Activated T-cell treated with anti-CD3 and anti-CD28 coated beads for 1 hour (primary cell): ENCODE measurements around the gene ZKSCAN5.

Experiments
- DNase-seq: peaks from one replicate; pipeline ENCODE4 v3.0.0-alpha.2; 2020; ENCODE audit warnings: low read depth

ZKSCAN5 gene

DNA sequence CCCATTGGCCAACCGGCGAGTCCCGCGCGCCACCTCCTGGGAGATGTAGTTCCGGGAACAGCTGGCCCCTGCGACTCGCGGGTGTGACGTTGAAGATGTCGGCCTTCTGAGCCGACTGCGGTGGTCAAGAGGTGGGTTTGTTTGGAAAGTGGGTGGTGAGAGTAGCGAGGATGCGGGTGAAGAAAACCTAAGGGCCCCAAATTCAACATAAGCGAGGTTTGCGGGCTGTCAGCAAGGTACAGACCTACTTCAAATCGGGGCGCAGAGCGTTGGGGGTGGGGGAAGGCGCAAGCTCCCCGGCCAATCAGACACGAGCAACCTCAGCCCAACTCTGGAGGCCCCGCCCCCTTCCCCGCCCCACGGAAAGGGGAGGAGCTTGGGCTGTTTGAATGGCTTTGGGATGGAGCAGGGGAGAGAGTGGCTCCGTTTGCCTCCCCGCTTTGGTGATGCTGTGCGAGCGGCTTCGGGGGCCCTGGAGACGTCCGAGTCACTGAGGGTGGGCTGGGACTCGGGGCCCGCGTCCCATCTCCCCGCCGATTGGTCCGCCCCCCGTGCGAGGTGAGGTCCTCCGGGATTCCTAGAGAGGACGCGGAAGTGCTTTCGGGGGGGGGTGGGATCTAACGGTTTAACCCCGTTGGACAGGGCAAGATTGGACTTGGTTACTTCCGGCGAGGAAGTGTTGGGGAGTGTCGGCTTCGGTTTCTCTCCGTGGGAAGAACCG lies at the start of gene ZKSCAN5:
Gene ZKSCAN5 (plus strand): TSS at position 60 of the 721 bp plus-strand sequence. CDS start 1,383 bp downstream, outside the sequence.
- peak; percentile 98 for DNase-seq

DNA sequence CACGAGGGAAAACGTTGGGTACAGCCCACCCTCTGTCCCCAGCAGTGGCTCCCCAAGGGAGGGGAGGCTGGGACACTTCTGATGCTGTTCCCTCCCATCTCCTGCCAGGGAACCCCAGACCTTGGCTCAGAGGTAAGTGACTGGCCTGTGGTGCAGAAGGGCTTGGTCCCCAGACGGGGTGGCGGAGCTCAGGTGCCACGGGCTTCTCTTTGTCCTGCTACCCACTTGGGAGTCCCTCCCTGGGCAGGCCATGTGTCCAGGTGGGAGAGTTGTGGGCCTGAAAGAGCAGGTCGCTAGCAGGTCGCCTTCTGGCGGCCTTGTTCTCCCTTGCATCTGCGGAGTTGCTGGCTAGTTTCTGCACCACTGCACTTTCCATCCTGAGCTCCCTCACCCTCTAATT lies 48.6 kb upstream of the ZKSCAN5 start:
- no peak for DNase-seq

DNA sequence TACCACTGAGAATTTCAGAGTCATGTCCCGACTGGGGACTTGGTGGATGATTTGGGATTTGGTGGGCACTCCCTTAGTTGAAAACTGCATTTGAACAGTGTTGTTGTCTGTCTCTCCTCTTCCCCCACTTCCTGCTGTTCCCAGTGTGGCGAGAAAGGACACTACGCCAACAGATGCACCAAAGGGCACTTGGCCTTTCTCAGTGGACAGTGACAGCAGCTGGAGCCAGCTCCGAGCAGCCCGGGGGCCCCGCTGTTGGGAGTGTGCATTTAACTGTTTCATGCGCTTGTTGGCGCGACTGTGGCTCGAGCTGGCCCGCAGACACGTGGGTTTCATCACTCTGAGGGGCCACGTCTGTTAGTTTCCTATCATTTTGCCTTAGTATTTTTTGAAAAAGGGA lies 48.2 kb upstream of the ZKSCAN5 start:
- no peak for DNase-seq

DNA sequence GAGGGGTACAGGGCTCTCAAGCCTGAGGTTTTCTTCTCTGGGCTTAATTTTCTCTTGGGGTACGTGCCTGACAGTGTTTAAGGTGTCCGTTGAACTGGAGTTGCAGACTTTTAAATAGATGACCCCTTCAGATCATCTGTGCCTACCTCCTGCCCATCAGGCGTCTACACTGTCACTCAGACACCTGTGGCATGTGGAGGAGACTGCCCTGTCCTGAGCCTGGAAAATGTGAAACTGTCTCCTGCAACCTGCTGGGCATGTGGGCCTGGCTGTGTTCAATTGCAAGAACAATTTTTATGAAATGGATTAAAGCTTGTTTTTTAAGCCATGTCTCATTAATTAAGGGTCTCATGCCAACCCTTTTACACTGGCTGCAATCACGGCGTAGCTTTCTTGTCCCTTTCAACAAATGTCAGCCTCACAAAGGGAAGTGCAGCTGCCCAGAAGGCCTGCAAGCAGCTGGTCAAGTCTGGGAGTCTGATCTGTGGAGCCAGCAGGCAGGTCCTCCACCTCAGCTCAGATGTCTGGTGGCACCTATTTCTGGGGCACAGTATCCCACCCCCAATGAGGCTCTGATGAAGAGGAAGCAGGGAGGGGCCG lies 47.3 kb upstream of the ZKSCAN5 start:
- no peak for DNase-seq

DNA sequence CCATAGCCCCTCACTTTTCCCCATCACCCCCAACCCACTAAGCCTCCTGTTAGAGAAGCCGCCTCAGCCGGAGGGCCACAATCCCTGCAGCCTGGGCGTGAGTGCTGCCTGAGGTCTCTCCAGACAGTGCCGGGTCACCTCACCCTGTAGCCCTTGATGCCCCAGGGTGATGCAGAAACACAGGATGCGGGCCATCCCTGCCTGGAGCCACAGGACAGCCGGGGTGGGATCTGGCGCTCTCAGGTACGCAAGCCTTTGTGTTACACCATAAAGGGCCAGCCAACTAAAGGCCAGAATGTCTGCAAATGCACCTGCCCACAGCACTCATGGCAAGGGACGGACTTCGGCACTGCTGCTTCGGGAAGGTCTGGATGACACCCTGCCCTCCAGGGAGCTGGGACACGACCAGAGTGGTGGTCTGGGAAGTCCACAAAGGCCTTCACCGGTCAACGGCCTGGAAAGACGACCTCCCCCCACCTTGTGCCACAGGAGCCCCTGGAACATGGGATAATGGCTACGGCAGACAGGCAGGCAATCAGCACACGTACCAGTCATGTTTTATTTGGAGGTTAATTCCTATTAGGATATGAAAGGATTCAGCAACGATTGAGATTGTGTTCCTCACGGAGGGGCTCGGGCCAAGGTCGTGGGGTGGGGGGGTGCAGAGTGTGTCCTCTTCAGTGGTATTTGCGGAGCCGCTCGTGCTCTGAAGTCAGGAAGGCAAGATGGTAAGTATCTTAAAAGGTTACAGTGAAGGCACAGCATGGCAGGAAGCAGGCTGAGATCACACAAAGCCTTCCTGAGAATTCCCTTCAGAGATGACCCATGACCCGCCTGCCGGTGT lies 46.6 kb upstream of the ZKSCAN5 start:
- DNase-seq, result no peak

DNA sequence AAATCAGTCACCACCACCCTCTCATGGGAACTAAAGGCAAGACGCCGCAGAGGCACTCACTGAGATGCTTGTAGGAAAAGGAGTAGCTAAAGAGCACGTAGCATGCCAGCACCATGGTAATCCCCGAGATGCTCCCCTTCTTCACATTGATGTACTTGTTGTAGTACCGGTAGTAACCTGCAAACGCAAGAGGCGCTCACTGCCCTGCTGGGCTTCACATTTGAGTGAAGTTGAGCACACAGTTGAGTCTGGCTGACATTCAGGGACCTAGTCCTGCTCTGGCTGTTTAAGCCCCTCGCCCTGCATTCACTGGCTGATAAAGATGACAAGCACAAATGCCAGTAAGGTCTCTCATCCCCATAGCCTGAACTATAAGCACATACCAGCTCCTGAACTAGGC lies 45.4 kb upstream of the ZKSCAN5 start:
- DNase-seq, result no peak

DNA sequence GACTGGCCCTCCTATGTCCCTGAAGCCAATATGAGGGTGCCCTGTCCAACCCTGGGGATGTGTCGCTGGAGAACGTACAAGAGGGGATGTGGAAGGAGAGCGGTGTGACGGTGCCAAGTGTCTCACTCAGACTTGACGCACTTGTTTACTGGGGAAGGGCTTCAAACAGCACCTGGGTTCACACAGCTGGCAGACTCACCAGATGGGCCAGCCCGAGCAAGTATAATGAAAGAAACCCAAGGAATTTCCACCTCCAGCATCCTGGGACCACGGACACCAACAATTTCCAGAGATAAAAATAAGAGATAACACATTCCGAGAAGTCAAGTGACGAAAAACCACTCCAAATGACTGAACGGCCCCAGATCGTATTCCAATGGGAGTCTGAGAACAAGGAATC lies 43.8 kb upstream of the ZKSCAN5 start:
- no peak for DNase-seq

DNA sequence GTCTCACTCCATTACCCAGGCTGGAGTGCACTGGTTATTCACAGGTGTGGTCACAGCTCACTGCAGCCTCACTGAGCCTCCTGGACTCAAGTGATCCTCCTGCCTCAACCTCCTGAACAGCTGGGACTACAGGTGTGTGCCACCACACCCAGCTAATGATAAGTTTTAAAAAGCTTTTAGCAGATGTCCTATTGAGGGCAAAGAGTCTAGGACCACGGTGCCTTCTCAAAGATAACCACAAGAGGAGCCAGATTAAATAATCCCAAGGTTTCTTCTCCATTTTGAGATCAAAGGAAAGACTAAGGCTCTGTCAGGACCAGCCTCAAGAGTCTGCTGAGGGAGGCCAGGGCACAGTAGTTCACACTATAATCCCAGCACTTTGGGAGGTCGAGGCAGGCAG lies 43.2 kb upstream of the ZKSCAN5 start:
- no peak for DNase-seq

DNA sequence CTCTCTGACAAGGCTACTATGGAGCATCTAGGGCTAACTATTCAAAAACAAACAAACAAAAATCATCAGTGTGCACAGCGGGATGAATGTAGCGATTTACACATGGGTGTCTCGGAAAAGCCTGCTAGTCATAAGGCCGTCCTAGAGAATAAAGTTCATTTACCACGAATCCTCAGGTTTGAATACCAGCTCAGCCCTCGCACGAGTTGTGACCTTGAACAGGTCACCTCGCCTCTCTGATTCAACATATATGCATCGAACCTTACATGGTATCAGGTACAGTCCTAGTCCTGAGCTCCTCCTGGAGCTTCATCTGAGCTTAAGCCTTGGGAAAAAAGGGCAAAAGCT lies 39.1 kb upstream of the ZKSCAN5 start:
- no peak for DNase-seq

DNA sequence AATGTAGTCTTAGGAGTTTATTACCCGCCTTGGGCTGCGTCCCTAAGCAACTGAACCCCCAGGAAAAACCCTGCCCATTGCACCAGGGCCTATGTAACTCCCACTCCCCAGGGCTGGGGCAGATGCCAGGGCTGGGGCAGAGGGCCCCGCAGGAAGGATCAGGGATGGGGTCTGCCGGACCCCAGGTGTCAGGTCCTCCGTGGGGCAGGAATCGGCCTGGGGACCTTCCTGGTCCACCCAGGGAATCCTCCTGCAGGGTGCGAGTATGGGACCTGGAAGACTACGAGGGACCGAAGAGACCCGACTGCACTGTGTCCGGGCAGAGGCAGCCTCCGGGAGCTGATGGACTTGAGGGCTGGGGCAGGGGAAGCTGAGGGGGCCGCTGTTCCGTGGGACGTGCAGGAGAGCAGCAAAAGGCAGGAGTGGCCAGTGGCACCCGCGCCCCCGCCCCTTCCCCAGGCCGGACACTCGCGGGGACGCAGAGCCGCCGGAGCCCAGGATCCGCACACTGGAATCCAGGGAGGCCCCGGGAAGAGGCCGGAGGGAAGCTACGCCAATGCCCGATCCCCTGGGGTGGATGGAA lies 36.0 kb upstream of the ZKSCAN5 start:
- DNase-seq, result no peak

DNA sequence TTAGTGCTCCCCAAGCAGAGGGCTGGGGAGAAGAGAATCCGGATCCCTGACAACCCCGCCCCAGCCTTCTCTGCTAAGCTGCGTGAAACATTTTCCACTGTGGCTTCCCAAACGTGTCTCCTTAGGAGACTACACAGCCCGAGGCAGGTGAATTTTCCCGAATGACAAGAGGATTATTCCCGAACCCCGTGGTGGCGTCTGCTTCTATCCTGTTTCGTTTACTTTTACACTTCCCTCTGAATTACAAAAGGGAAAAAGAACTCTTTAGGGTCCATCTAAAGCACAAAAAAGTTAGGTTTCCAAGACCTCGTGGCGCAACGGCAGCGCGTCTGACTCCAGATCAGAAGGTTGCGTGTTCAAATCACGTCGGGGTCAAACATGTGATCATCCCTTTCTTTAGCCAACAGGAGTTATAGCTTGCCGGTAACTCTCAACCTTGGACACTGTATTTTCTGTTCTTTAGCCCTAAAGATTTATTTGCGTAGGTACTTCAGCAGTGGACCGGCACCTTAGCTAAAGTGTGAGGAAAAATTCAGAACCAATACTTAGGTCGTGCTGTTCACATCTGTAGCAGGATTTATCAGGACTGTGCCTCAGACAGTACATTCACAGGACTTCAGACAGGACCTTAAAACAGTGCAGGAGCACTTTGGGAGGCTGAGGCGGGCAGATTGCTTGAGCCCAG lies 34.9 kb upstream of the ZKSCAN5 start:
- no peak for DNase-seq

DNA sequence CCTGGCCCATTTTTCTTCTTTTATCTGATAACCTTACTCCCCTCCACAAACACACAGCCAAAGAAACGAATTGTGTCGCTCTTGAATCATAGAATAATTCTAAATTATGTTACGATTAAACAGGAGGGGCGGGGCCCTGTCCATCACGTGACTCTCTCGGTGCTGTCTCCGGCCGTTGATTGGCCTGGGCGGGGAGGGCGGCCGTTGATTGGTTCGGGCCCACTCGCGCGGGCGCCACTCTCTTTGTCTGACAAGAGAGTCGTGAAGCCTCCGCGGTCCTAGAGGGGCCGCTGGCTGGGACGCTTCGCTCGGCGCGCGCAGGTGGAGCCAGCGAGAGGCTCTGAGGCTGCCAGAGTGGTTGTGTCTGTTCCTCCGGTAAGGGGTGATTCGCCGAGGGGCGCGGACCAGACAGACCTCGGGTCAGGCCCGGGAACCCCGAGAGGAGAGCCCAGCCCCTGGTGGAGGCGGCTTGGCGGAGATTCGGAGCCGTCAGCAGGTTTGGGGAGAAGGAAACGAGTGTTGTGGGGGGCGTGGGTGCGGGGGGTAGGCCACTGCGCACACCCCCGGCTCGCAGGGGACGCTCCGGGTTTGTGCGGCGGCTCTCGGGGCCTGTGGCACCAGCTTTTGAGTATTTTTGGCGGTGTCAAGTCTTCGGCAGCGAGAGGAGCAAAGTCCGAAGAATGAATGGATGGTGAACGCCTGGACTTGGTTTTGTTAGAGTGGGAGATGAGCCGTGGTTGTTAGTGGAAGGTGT lies 31.7 kb upstream of the ZKSCAN5 start, which contains the start of gene ZNF789:
Gene ZNF789 (plus strand): TSS at position 330 of the 754 bp plus-strand sequence. CDS start 3,567 bp downstream, outside the sequence.
- DNase-seq, result peak; percentile 98

DNA sequence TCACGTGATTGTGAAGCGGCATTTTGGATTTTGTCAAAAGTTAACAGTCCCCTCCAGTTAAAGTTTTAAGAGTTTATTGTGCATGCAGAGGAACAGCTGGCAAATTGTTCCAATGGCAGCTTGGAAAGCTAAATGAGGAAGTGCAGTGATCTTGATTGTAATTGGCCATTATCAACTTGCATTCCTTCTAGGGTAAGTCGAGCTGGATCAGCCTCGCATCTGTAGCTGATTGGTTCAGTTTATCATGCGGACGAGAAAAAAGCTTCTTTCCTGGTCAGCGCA lies 31.2 kb upstream of the ZKSCAN5 start:
- DNase-seq, result no peak

DNA sequence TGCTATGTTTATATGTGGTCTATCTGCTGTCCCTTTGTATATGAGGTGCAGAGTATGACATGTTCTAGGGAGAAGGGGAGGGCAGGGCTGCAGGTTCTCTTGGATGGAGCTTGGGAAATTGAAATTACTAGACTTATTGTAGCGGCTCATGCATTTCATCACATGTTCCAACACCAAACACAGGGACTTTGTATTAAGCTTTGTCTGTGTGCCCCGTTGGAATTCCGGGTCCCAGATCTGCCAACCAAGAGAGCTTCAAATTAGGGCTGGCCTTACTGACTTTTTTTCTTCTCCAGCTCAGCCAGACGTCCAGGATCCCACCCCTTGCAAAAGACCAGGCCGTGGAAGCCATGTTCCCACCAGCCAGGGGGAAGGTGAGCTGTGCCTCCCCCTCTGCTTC lies 28.4 kb upstream of the ZKSCAN5 start:
- no peak for DNase-seq

DNA sequence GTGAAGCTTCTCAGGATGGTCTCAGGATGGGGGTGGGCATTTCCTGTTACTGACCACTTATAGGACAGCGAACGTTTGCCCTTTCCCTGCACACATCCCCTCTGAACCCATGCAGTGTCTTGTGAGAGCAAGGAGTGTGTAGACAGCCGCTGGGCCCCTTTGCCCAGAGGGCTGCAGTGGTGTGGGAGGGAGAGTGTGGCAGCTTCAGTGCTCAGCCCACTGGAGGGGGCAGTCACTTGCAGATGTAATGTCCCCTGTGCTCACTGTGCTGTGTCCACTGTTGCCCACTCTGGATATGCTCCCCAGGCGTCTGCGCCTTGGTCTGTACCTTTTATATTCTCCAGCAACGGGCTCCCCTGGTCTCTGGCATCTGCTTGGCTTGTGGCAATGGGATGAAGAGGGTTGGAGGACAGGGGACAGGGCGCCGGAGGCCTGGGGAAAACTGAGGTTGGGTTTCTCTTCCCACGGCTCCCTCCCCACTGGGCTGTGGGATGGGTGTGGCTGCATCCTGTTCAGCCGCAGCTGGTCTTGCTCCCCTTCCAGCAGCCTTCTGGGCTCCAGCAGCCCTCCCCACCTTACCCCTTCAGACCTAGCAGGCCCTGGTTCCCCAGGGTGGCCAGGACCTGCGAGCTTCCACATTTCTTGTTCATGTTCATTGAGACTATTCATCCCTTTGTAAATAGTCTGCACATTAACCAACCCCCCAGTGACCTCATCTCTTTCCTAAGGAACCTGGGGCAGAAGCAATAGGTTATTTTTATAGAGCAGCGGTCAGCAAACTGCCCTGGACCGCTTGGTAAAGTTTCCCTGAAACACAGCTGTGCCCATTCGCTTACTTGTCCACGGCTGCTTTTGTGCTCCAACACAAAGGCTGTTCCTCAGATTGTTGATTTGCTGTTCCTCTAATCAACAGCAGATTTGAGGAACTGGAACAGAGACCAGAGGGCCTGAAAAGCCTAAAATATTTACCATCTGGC lies 25.7 kb upstream of the ZKSCAN5 start:
- DNase-seq, result no peak

DNA sequence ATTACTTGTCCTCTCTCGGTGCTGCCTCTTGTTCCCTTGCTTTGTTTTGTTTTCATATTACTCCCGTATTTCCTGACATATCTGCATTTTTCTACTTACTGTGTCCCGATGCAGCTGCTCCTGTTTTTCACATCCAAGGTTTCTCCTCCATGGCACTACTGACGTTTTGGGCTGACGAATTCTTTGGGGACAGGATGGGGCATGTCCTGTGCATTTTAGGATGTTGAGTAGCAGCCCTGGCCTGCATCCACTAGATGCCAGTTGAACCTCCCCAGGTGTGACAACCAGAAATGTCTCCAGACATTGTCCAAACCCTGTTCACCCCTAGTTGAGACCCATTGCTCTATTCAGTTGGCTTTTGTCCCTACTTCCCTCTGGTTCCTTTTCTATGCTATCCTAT lies 19.4 kb upstream of the ZKSCAN5 start:
- DNase-seq, result no peak

DNA sequence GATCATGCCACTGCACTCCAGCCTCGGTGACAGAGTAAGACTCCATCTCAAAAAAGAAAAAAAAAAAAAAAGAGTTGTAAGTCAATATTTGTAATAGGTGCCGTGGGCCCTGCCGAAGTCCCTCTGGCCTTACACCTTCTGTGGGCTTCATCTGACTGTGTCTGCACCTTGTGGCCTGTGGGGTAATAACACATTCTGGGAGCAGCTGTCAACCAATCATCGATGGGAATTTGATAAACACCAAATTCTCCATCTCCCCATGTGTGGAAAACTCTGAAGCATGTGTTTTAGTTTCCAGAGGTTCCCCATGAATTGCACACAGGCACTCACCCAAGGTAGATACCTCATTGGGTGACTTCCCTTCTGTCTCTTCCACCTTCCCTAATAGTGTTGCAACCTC lies 15.2 kb upstream of the ZKSCAN5 start:
- DNase-seq, result no peak

DNA sequence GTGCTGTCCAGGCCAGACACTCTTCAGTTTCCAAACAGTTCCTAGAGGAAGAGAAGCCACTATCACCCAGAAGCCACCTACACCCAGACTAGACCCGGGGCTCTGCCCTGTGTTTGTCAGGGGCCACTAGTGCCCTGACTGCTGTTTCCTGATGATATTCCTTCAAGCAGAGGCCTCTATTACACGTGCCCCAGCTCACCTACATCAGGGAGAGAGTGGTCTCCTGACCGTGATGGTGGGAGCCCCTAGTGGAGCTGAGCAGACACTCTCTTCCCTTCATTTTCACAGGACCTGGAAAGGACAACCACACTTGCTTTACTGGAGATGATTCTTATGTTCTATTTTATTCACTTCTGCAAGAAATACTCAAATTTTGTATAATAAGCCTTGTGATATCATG lies 13.6 kb upstream of the ZKSCAN5 start:
- no peak for DNase-seq

DNA sequence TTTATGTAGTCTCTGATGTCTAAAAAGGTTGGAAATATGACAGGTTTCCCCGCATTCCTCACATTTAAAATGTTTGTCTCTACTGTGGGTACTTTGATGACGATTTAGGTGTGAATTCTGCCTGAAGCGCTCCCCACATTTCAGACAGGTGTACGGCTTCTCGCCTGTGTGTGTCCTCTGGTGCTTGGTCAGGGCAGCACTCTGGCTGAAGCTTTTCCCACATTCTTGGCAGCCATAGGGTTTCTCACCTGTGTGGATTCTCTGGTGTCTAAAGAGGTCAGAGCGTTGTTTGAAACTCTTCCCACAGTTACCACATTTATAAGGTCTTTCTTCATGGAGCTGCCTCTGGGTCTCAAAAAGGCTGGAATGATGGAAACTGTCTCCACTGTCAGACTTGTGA lies 10.6 kb upstream of the ZKSCAN5 start:
- DNase-seq, result no peak

DNA sequence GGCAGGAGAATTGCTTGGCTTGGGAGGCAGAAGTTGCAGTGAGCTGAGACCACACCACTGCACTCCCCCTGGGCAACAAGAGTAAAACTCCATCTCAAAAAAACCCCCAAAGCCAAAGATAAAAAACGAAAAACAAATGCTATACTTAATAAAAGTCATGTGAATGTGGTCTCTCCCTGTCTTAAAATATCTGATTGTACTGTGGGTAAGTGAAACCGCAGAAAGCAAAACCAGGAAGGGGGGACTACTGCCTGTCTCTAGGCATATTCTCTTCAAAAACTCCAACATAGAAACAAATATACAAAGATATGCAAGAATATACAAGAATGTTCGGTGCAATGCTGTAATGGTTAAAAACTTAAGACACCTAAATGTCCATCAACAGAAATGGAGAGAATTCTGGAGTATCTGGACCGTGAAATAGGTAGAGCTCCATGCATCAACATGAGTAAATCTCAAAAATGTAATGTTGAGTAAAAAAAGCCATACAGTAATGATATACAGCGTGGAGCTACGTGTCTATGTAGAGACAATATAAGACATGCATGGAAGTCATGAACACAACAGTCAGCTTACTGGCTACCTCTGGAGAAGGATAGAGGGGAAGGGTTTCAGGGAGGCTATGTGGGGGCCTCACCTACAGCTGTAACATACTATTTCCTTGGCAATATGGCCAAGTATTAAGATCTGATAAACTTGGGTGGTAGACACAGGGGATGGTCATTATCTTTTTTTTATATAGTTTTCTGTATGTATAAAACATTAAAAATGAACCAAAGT lies 6.5 kb upstream of the ZKSCAN5 start:
- no peak for DNase-seq
